Measurements from ENCODE around the gene PLEKHG7. TPM values are rescaled to one million over a fixed set of nuclear protein-coding genes. Genes with fewer than 3 reads are reported as not detected.

The PLEKHG7 gene
- total and polyA plus RNA-seq, 2 experiments from 2014 or later = not detected

GRCh38 chr12:92726850-92727249, 24.1 kb downstream of the PLEKHG7 start (continued):
- no peak for TF ChIP-seq REST (IDR thresholded peaks at IDR 0.05; ENCODE audit: unreplicated experiment)
- no peak for TF ChIP-seq CTCF (conservative IDR thresholded peaks at IDR 0.05; ENCODE audit: low read depth in 2 of 2)
- no peak for TF ChIP-seq ETS1 (IDR thresholded peaks at IDR 0.05)
- TF ChIP-seq ZNF114 (CRISPR knock-in tag; IDR thresholded peaks at IDR 0.05) = no peak
- no peak for TF ChIP-seq CREB1 (CRISPR knock-in tag; IDR thresholded peaks at IDR 0.05; ENCODE audit: low read depth)
- TF ChIP-seq POLR2AphosphoS5 (IDR thresholded peaks at IDR 0.05; ENCODE audit: low read depth) = no peak

- no peaks in the 10 kb centered on the region for H3F3A ChIP-seq (replicated peaks; ENCODE audit: low read depth)
- no peak overlapping the region for H3K4me2 ChIP-seq
- no peaks in the 10 kb centered on the region for H3K4me1 ChIP-seq (ENCODE audit: insufficient read depth)
- no peak for DNase-seq (ENCODE audit: low spot score)
- H3K79me2 ChIP-seq (replicated peaks; ENCODE audit: insufficient read depth) = no peaks in the 10 kb centered on the region
- H3K27ac Mint-ChIP-seq = no peak overlapping the region
- ATAC-seq = no peak
- no peaks in the 10 kb centered on the region for H3K36me3 Mint-ChIP-seq (ENCODE audit: low read depth)
- H3K36me3 ChIP-seq (ENCODE audit: insufficient read depth) = no peaks in the 10 kb centered on the region; the same call in 1 of the 2 replicates
- no peak overlapping the region; the same call in 1 of the 2 replicates for H2AFZ ChIP-seq
- peaks cover 2% of the 10 kb centered on the region for H3K9me3 Mint-ChIP-seq
- no peak overlapping the region for H3K27ac ChIP-seq (ENCODE audit: low read depth)
- H3K9me2 ChIP-seq (ENCODE audit: insufficient read depth) = peaks cover 4% of the 10 kb centered on the region; the same call in 1 of the 2 replicates
- no peak overlapping the region for H3K4me3 Mint-ChIP-seq
- no peak overlapping the region for H3K4me3 ChIP-seq
- H3K27me3 ChIP-seq (ENCODE audit: insufficient read depth) = no peaks in the 10 kb centered on the region
- H4K20me1 ChIP-seq (replicated peaks; ENCODE audit: insufficient read depth) = no peaks in the 10 kb centered on the region
- H3K4me1 Mint-ChIP-seq = no peaks in the 10 kb centered on the region
- no peaks in the 10 kb centered on the region for H3K27me3 Mint-ChIP-seq (ENCODE audit: insufficient read depth, low read depth, poor library complexity)
- TF ChIP-seq ZNF114 (CRISPR knock-in tag; IDR thresholded peaks at IDR 0.05) = no peak
- TF ChIP-seq ZNF462 (CRISPR knock-in tag; IDR thresholded peaks at IDR 0.05) = no peak
- no peak for TF ChIP-seq POLR2AphosphoS5 (IDR thresholded peaks at IDR 0.05; ENCODE audit: low read depth)
- no peak for TF ChIP-seq EZH2phosphoT487 (IDR thresholded peaks at IDR 0.05; ENCODE audit: unreplicated experiment)
- no peak for TF ChIP-seq ZNF331 (CRISPR knock-in tag; IDR thresholded peaks at IDR 0.05; ENCODE audit: low read depth)
- TF ChIP-seq EZH2 (IDR thresholded peaks at IDR 0.05; ENCODE audit: low read depth, unreplicated experiment) = no peak
- no peak for TF ChIP-seq JUNB (IDR thresholded peaks at IDR 0.05; ENCODE audit: unreplicated experiment)
These were observed 27.1 kb downstream of the PLEKHG7 start for GRCh38 chr12:92729773-92730305.
